Progenitor cell of endocrine pancreas (in vitro differentiated cells): Measurements from ENCODE around the gene SORCS2. TPM values are rescaled to one million over a fixed set of nuclear protein-coding genes. Genes with fewer than 3 reads are reported as not detected.

ENCODE experiments used
- DNase-seq: peaks from one replicate; pipeline ENCODE4 v3.0.0; 2021; ENCODE audit warnings: low spot score; ENCODE audit not compliant: unreplicated experiment
- H3K27ac Mint-ChIP-seq: 2 replicates; pipeline ENCODE4 v1.8.0; 2021; ENCODE audit warnings: mild to moderate bottlenecking, moderate library complexity, mixed read lengths
- H3K27me3 Mint-ChIP-seq: 2 replicates; pipeline ENCODE4 v1.8.0; 2021; ENCODE audit warnings: mixed read lengths
- H3K36me3 Mint-ChIP-seq: 2 replicates; pipeline ENCODE4 v1.8.0; 2022; ENCODE audit warnings: mixed read lengths; ENCODE audit not compliant: insufficient read depth
- H3K4me1 Mint-ChIP-seq: 2 replicates; pipeline ENCODE4 v1.8.0; 2021; ENCODE audit warnings: low read depth, mixed read lengths
- H3K4me3 Mint-ChIP-seq: 2 replicates; pipeline ENCODE4 v1.8.0; 2021; ENCODE audit warnings: low read depth, mild to moderate bottlenecking, moderate library complexity, mixed read lengths
- H3K9me3 Mint-ChIP-seq: 2 replicates; pipeline ENCODE4 v1.8.0; 2021; ENCODE audit warnings: low read depth, mixed read lengths
- long read RNA-seq: library from polyadenylated mRNA; unstranded; transcript quantifications from one replicate; pipeline ENCODE4 v2.0.0, GENCODE V29; 2020
- total RNA-seq: library from RNA; stranded (reverse); gene quantifications from 2 replicates; pipeline ENCODE4 v1.2.1, GENCODE V29; 2021
- TF ChIP-seq, protein P1 (sequence below): fragments of 200-600 bp; sonication (generic); IDR thresholded peaks from one replicate; pipeline ENCODE4 v1.5.0; 2021; ENCODE audit warnings: antibody characterized with exemption, mild to moderate bottlenecking; ENCODE audit not compliant: unreplicated experiment

The SORCS2 gene
- 2.2 and 2.9 TPM in 2 replicates for total RNA-seq
- long read RNA-seq, partial matches to known transcripts: 0 of 1 reads
- long read RNA-seq, other reads (novel, unspliced or antisense): 1 of 1 reads

DNA sequence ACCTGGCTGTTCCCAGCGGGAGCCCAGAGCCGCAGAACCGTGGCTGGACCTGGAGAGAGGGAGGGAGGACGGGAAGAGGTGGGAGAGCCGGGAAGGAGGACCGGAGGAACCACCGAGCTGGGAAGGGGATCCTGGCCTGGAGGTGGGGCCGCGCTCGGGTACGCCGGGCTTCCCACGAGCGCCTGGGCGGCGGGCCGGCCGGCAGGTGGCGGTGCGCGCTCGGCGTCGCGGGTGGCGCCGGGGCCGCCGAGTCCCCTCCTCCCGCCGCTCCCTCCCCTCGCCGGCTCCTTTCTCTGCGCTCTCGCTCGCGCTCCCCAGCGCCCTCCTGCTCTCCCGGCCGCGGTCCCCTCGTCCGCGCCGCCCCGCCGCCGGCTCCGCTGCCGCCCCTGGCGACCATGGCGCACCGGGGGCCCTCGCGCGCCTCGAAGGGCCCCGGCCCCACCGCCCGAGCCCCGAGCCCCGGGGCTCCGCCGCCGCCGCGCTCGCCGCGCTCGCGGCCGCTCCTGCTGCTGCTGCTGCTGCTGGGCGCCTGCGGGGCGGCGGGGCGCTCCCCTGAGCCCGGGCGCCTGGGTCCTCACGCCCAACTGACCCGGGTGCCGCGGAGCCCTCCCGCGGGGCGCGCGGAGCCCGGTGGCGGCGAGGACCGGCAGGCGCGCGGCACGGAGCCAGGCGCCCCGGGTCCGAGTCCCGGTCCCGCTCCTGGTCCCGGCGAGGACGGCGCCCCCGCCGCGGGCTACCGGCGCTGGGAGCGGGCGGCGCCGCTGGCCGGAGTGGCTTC lies at the start of gene SORCS2:
Gene SORCS2 (plus strand): TSS at position 287 of the 778 bp plus-strand sequence.
- Mint-ChIP-seq H3K9me3 (no peaks in the 10 kb centered on the region), H3K4me1 (peaks cover 6% of the 10 kb centered on the region), H3K36me3 (no peaks in the 10 kb centered on the region), H3K27me3 (peaks cover 79% of the 10 kb centered on the region), H3K4me3 (peak within 1 kb of the TSS; percentile 68), H3K27ac (no peak within 1 kb of the TSS)
- peak; percentile 59 for DNase-seq
- TF ChIP-seq, protein P1, sequence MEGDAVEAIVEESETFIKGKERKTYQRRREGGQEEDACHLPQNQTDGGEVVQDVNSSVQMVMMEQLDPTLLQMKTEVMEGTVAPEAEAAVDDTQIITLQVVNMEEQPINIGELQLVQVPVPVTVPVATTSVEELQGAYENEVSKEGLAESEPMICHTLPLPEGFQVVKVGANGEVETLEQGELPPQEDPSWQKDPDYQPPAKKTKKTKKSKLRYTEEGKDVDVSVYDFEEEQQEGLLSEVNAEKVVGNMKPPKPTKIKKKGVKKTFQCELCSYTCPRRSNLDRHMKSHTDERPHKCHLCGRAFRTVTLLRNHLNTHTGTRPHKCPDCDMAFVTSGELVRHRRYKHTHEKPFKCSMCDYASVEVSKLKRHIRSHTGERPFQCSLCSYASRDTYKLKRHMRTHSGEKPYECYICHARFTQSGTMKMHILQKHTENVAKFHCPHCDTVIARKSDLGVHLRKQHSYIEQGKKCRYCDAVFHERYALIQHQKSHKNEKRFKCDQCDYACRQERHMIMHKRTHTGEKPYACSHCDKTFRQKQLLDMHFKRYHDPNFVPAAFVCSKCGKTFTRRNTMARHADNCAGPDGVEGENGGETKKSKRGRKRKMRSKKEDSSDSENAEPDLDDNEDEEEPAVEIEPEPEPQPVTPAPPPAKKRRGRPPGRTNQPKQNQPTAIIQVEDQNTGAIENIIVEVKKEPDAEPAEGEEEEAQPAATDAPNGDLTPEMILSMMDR: peak; percentile 87

DNA sequence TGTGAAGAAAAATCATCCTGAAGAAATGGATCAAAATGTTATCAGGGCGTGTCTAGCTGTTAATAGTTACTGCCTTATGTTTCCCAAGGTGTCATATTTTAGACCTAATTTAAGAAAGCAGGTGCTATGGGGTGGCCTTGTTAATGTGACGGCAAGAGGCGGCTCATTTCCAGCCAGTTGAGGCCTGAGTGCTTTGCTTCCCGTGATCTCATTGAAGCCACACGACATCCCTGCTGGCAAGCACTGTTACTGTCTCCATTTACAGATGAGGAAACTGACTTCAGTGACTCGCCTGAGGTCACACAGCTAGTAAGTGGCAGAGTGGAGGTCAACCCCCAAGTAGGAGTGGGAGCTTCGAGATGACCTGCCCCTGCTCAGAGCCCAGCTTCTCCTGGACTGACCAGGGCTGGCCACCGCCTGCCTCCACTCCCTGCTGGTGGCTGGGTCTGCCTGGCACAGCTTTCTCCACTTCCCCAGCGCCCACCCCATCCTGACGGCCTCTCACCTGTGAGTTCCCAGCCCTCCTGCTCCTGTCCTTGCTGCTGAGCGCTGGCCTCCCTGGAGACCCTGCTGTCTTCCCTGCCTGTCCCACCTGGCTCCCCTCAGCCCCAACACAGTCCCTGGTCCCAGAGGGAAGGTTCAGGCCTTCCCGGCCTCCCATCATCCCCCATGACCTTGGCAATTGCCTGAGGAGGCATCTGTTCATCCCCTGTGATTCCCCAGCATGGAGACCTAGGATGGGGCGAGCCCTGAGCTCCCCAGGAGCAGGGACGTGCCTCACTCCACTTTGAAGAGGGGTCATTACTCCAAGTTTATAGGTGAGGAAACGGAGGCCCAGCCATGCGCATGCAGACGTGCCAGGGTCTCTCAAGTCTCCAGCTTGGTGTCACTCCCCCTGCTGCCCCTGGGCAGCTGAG lies 47.7 kb upstream of the SORCS2 start:
- H3K9me3 Mint-ChIP-seq: no peaks in the 10 kb centered on the region
- H3K4me1 Mint-ChIP-seq: peaks cover 6% of the 10 kb centered on the region
- H3K27ac Mint-ChIP-seq: no peak overlapping the region
- TF ChIP-seq, protein P1: no peak
- peaks cover 4% of the 10 kb centered on the region for H3K27me3 Mint-ChIP-seq
- no peaks in the 10 kb centered on the region for H3K36me3 Mint-ChIP-seq
- no peak overlapping the region for H3K4me3 Mint-ChIP-seq
- DNase-seq: no peak

DNA sequence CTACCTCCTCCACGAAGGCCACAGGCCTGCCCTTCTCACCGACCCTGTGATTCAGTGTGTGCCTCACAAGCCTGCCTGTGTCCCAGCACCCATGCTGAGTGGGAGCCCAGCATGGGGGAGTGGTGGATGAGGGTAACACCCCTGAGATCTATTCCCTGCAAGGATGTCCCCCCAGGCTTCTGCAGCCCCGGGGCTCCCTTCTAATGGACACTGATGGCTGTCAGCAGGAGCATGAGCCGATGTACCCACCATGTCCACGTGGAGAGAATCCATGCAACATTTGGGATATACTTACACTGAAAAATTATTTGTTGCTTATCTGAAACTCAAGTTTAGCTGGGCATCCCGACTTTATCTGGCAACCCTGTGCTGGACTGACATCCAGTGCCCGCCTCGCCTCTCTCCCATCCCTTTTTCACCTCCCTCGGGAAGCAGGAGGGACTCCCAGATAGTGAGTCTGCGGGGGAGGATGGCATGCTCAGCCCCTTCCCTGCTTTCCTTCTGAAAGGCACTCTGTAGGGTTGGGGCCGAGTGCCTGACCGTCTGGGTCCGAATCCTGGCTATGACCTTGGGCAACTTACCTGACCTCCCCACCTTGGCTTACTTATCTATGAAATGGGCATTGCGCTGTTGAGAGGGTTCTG lies 46.9 kb upstream of the SORCS2 start:
- TF ChIP-seq, protein P1: no peak
- H3K27me3 Mint-ChIP-seq: peaks cover 4% of the 10 kb centered on the region
- no peak overlapping the region for H3K4me3 Mint-ChIP-seq
- no peaks in the 10 kb centered on the region for H3K36me3 Mint-ChIP-seq
- peaks cover 6% of the 10 kb centered on the region for H3K4me1 Mint-ChIP-seq
- DNase-seq: no peak
- no peaks in the 10 kb centered on the region for H3K9me3 Mint-ChIP-seq
- H3K27ac Mint-ChIP-seq: no peak overlapping the region

DNA sequence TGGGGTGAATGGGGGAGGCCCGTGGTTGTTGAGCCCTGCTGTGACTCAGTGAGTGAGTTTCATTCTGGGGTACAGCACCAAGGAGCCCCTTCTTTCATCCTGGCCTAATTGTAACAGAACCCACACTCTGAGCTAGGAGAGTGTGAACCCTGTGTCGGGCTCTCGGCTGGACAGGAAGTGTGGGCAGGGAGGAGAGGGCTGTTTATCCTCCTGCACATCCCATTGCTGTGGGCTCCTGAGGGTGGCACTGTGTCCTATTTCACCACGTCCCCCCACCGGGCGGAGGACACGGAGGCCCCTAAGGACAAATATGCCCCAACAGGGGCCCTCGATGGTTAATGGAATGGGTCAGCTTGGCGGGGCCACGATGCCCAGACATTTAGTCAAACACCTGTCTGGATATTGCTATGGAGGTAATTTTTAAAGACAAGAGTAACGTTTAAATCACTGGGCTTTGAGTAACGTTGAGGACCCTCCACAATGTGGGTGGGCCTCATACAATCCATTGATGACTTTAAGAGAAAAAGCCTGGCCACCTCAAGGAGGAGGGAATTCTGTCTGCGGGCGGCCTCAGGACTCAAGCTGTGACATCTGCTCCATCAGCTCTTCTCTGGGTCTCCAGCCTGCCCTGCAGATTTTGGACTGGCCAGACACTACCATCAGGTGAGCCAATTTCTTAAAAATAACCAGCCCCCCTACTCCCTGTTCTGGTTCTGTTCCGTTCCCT lies 46.1 kb upstream of the SORCS2 start:
- Mint-ChIP-seq H3K27ac (no peak overlapping the region), H3K4me1 (peaks cover 6% of the 10 kb centered on the region), H3K9me3 (no peaks in the 10 kb centered on the region), H3K27me3 (peaks cover 4% of the 10 kb centered on the region), H3K36me3 (no peaks in the 10 kb centered on the region), H3K4me3 (no peak overlapping the region)
- DNase-seq: no peak
- TF ChIP-seq, protein P1: no peak
